Activated CD4-positive, alpha-beta memory T cell treated with anti-CD3 and anti-CD28 coated beads, Interleukin-2, amount 10 ng/mL, durations not matched to agents 7 days and 5 days (primary cell): Measurements from ENCODE around the gene VPS26C. TPM values are rescaled to one million over a fixed set of nuclear protein-coding genes. Genes with fewer than 3 reads are reported as not detected.

Source experiments
- CTCF ChIA-PET: fragments of 350-600 bp; sonication (Branson Sonifier 250); formaldehyde crosslinking; loops from one replicate; lab custom pipeline; 2021; ENCODE audit warnings: antibody characterized with exemption, inconsistent platforms; lab: Charles Lee
- POLR2A ChIA-PET: fragments of 350-600 bp; sonication (Branson Sonifier 250); formaldehyde crosslinking; loops from one replicate; lab custom pipeline; 2021; ENCODE audit warnings: antibody characterized with exemption; lab: Charles Lee
- DNase-seq: peaks from one replicate; pipeline ENCODE4 v3.0.0-alpha.2; 2020
- H3K27ac Mint-ChIP-seq: one replicate; pipeline ENCODE4 v1.8.0; 2021; ENCODE audit warnings: mild to moderate bottlenecking, mixed read lengths
- H3K27me3 Mint-ChIP-seq: one replicate; pipeline ENCODE4 v1.8.0; 2021; ENCODE audit warnings: mixed read lengths
- H3K36me3 Mint-ChIP-seq: one replicate; pipeline ENCODE4 v1.8.0; 2021; ENCODE audit warnings: low read depth, mixed read lengths
- H3K4me1 Mint-ChIP-seq: one replicate; pipeline ENCODE4 v1.8.0; 2021; ENCODE audit warnings: mixed read lengths
- H3K4me3 Mint-ChIP-seq: one replicate; pipeline ENCODE4 v1.8.0; 2021; ENCODE audit warnings: mild to moderate bottlenecking, mixed read lengths
- H3K9me3 Mint-ChIP-seq: one replicate; pipeline ENCODE4 v1.8.0; 2021; ENCODE audit warnings: mixed read lengths
- total RNA-seq, 2 experiments: library from RNA; stranded (reverse); gene quantifications; one replicate each; pipeline ENCODE4 v1.2.3, GENCODE V29; 2021

The VPS26C gene
- total RNA-seq, 2 experiments from 2014 or later = 70.7 to 73.1 TPM

DNA sequence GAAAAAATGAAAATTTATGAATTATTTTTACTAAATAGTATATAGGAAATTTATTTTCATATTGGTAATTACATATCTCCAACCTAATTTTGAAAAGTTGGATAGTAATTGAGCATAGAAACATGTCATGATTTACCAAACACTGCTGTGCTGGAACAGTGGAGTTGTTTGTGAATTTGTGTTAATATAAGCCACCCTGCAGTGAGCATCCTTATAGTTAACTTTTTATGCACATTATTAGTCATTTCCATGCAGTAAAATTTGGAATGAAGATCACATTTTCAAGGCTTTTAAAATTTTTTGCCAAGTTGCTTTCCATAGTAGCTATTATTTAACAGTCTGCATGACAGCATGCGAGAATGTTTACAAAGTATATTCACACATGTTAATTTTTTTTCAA, 78.3 kb downstream of the VPS26C start:
- no peak for DNase-seq
- H3K4me3 Mint-ChIP-seq = no peak overlapping the region
- POLR2A ChIA-PET = no interaction called here
- peaks cover 42% of the 10 kb centered on the region for H3K36me3 Mint-ChIP-seq
- no peaks in the 10 kb centered on the region for H3K9me3 Mint-ChIP-seq
- H3K27me3 Mint-ChIP-seq = no peaks in the 10 kb centered on the region
- peaks cover 24% of the 10 kb centered on the region for H3K4me1 Mint-ChIP-seq
- CTCF ChIA-PET = no interaction called here
- no peak overlapping the region for H3K27ac Mint-ChIP-seq

DNA sequence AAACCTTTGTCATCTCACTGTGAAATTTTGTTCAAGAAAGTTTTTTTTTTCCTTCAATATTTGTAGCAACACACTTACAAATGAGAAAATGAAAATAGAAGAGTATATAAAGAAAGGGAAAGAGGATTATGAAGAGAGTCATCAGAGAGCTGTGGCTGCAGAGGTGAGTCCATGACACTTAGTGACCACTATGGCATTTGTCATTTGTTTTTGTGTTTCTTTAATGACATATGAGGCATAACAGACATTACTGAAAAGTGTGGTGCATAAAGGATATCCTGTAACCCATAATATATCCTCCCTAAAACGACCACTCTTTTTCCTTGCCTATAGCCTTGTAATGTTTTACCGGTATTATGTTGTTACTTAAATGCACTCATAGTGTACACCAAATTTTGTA, 80.2 kb downstream of the VPS26C start:
- POLR2A ChIA-PET = no interaction called here
- peak overlapping the region; percentile 50 for H3K27ac Mint-ChIP-seq

DNA sequence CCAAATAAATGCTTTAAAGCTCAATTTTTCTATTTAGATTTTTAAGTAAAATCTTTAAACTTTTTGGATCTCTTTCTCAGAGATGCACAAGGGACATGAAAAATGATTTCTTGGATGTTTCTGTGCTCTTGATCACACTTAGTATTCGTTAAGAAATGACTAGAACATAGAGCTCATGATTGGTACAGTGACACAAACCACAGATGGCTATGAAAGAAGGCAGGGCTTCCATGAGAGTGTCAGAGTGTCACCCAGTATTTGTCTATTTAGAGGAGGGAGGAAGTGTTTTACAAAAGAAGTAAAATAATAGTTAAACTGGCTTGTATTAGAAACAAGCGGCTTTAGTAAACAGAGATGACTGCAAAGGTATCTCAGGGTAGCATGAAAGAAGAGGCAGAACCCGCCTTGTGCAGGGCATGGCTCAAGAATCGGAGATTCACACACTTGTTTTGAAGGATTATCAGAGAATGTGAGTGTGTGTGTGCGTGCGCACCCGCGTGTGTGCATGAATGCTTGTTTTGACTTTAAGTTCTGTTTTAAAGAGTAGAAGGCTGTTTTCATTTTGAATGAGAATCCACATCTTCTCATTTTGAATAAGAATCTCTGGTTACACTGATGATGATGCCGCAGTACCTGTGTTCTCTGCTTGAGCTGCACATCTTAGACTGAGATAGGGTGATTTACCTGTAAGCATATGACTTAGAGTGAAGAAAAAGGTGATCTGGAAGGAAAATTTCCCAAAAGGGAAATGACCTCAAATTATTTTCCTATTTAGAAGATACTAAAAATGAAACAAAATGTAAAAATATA, 82.1 kb downstream of the VPS26C start:
- Mint-ChIP-seq H3K4me3 (no peak overlapping the region), H3K9me3 (no peaks in the 10 kb centered on the region), H3K27me3 (no peaks in the 10 kb centered on the region), H3K27ac (no peak overlapping the region), H3K4me1 (peaks cover 21% of the 10 kb centered on the region), H3K36me3 (peaks cover 34% of the 10 kb centered on the region)
- CTCF ChIA-PET = interaction anchor here (1.6 kb wide), 1 partner anchor 18 kb away, joined by 3 read pairs; no protein-coding TSS in a partner anchor
- POLR2A ChIA-PET = no interaction called here
- DNase-seq = no peak

More for the DNA sequence above, 80.2 kb downstream of the VPS26C start:
- no peaks in the 10 kb centered on the region for H3K27me3 Mint-ChIP-seq
- peaks cover 40% of the 10 kb centered on the region for H3K36me3 Mint-ChIP-seq
- H3K4me3 Mint-ChIP-seq = no peak overlapping the region
- no peak for DNase-seq
- CTCF ChIA-PET = no interaction called here
- no peaks in the 10 kb centered on the region for H3K9me3 Mint-ChIP-seq
- H3K4me1 Mint-ChIP-seq = peaks cover 24% of the 10 kb centered on the region

DNA sequence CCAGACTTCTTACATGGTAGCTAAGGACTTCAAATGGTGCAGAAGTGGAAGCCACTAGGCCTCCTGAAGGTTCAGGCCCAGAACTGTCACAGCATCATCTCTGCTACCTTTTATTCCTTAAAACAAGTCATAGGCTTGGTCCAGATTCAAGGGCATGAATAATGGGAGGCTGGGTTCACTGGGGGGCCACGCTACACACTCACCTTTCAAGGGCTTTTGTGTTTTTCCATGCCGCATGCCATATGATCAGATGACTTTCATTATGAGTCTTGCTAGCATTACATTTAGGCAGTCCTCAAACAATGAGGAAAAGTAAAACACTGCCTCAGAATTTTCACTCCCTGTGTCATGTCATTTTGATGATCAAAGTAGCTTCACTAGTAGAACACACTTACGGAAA, 83.4 kb downstream of the VPS26C start:
- H3K9me3 Mint-ChIP-seq = no peaks in the 10 kb centered on the region
- H3K27ac Mint-ChIP-seq = no peak overlapping the region
- H3K27me3 Mint-ChIP-seq = no peaks in the 10 kb centered on the region
- H3K36me3 Mint-ChIP-seq = peaks cover 39% of the 10 kb centered on the region
- DNase-seq = no peak
- H3K4me3 Mint-ChIP-seq = no peak overlapping the region
- peaks cover 21% of the 10 kb centered on the region for H3K4me1 Mint-ChIP-seq
- CTCF ChIA-PET = interaction anchor here (1.1 kb wide), 1 partner anchor 16 kb away, joined by 4 read pairs; no protein-coding TSS in a partner anchor
- POLR2A ChIA-PET = no interaction called here

DNA sequence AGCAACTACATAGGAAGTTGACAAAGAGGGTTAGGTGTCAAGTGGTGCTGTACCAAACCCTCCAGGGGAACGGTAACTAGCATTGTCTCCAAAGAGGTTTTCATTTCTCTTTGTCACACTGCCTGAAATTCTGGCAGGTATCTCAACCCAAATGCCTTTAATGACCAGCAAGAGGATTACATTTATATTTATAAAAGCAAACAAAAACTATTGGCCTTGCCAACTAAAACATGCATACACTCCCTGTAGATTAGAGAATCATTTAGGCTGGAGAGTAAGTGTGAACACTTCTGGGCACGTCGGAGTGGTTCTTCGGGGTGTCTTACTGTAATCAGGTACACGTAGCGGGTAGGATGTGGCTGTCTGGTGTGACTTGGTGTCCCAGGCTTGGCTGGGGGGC, 84.9 kb downstream of the VPS26C start:
- Mint-ChIP-seq H3K4me3 (no peak overlapping the region), H3K9me3 (no peaks in the 10 kb centered on the region), H3K27ac (no peak overlapping the region), H3K4me1 (peaks cover 17% of the 10 kb centered on the region), H3K27me3 (no peaks in the 10 kb centered on the region), H3K36me3 (peaks cover 36% of the 10 kb centered on the region)
- no peak for DNase-seq
- POLR2A ChIA-PET = no interaction called here
- CTCF ChIA-PET = no interaction called here

DNA sequence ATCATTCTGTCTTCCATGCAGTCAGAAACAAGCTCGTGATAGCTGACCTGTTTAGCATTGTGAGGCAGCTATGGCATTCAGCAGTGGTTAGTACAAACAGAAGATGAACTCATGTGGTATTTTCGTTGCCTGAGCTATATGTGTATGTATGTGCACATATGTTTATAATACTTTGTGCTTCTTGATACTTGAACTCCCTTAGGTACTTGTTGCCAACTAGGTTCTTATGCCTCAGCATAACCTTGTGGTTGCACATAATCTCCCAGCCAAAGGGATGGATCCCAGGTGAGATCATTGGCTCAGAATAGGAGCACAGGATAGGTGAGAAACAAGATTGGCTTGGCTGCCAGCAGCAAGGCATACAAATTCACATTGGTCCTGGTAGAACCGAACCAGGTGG, 86.1 kb downstream of the VPS26C start:
- H3K4me3 Mint-ChIP-seq = no peak overlapping the region
- peaks cover 35% of the 10 kb centered on the region for H3K36me3 Mint-ChIP-seq
- POLR2A ChIA-PET = no interaction called here
- no peak for DNase-seq
- H3K4me1 Mint-ChIP-seq = peaks cover 11% of the 10 kb centered on the region
- CTCF ChIA-PET = no interaction called here
- H3K27ac Mint-ChIP-seq = no peak overlapping the region
- no peaks in the 10 kb centered on the region for H3K9me3 Mint-ChIP-seq
- H3K27me3 Mint-ChIP-seq = no peaks in the 10 kb centered on the region

DNA sequence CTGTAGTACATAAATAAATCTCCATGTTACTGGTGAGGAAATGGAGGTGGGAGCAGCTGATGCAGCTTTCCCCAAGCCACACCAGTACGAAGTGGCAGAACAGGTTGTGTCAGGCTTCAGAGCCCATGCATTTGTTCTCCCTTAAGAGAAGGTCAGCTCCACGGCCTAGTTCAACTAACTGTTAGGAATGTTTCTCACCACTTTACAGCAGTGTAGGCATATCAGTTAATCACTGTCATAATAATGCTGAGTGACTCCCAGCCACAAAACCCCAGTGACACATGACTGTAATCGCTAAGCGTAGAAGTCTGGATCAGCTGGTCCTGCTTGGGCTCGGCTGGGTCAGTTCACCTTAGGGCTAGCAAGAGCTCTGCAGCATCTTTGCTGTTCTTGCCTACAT, 90.4 kb downstream of the VPS26C start:
- H3K9me3 Mint-ChIP-seq = no peaks in the 10 kb centered on the region
- ChIA-PET CTCF (no interaction called here), POLR2A (no interaction called here)
- DNase-seq = no peak
- H3K4me1 Mint-ChIP-seq = no peaks in the 10 kb centered on the region
- H3K4me3 Mint-ChIP-seq = no peak overlapping the region
- H3K27ac Mint-ChIP-seq = no peak overlapping the region
- peaks cover 35% of the 10 kb centered on the region for H3K36me3 Mint-ChIP-seq
- no peaks in the 10 kb centered on the region for H3K27me3 Mint-ChIP-seq

Other genes with a start within 250 kb of the VPS26C start
- gene PIGP, start 194.3 kb downstream of the VPS26C start, total RNA-seq = 10 to 100 TPM; 17.2 TPM
- 10 to 100 TPM; 43.9 to 44.5 TPM for gene TTC3, start 194.1 kb downstream of the VPS26C start, total RNA-seq
- 10 to 100 TPM; 73.6 to 74.1 TPM for gene DYRK1A, start 99.4 kb upstream of the VPS26C start, total RNA-seq